ENCODE measurements around the gene DLX1. TPM values are rescaled to one million over a fixed set of nuclear protein-coding genes. Genes with fewer than 3 reads are reported as not detected.

Gene DLX1
- total and polyA plus RNA-seq, 9 of the 15 experiments (the other 6 are each of a cell fraction or from before 2014, with no cell fraction given): 1.9 to 26.2 (median 9.6) TPM

DNA sequence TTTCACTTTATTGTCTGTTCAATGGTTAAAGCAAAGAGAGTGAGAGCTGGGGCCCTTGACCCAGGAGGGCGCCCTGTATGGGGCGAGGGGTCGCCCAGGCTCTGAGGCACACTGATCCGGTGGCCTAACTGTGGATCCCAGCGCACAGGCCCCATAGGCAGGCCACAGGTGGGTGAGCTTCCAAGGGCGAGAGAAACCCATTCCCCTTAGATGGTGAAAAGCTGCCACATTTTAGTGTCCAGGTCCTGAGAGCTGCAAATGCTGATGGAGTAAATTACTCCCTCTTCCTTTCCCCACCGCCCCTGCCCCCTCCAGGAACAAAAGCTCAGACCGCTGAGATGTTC, 23.3 kb downstream of the DLX1 start:
- Histone ChIP-seq H3K4me1 (replicated peaks in 1 of 2; ENCODE audit: control insufficient read depth in 2 of 2, insufficient read depth in 2 of 2, low read length in 2 of 2) (peaks cover 1 to 32% of the 10 kb centered on the region in 2 experiments; a peak in 4 of 5 replicates), H3K9me3 (replicated peaks; ENCODE audit: control insufficient read depth, insufficient read depth, low read depth, low read length) (no peaks in the 10 kb centered on the region; the same call in 1 of the 2 replicates), H3K4me2 (ENCODE audit: insufficient read depth, low read length) (no peak overlapping the region), H3K9ac (ENCODE audit: insufficient read depth in 1 of 2, low read depth in 2 of 2, low read length in 2 of 2) (0 out of 4 replicates have a peak overlapping the region, but pooled peaks of 1 of the 2 experiments have one; percentile 24), H3K4me3 (no peak overlapping the region), H3K27ac (ENCODE audit: extremely low read depth, low read depth, low read length) (no peak overlapping the region), H3K36me3 (ENCODE audit: control insufficient read depth, insufficient read depth, low read length) (no peaks in the 10 kb centered on the region), H2AFZ (ENCODE audit: low read depth, low read length) (no peak overlapping the region), H3K9me1 (ENCODE audit: control insufficient read depth, insufficient read depth, low read length) (no peaks in the 10 kb centered on the region), H4K20me1 (replicated peaks; ENCODE audit: control insufficient read depth, insufficient read depth, low read length) (no peaks in the 10 kb centered on the region), H3K27me3 (ENCODE audit: control insufficient read depth in 2 of 2, insufficient read depth in 2 of 2, low read length in 2 of 2) (no peaks in the 10 kb centered on the region), H3K79me2 (ENCODE audit: control insufficient read depth, insufficient read depth, low read length) (no peaks in the 10 kb centered on the region)
- DNase-seq (ENCODE audit: extremely low read depth in 1 of 4, low spot score in 3 of 4) (no peak), FAIRE-seq (no peak), ATAC-seq (no peak)
- ChIA-PET POLR2A (interaction anchor here (0.6 kb wide), 1 partner anchor 708 kb away, joined by 3 read pairs; no protein-coding TSS in a partner anchor), CTCF (ENCODE audit: low intra/inter-chr PET ratio) (no interaction called here)
- BruUV-seq (replicated peaks): no TSS peak
- TF ChIP-seq SMARCA5 (IDR thresholded peaks at IDR 0.05) (no peak), IFI16 (CRISPR knock-in tag; IDR thresholded peaks at IDR 0.05) (no peak), ETV6 (IDR thresholded peaks at IDR 0.05; ENCODE audit: borderline replicate concordance in 1 of 2, low read depth in 2 of 2, low read length in 1 of 2) (no peak), ETV6 (CRISPR knock-in tag; IDR thresholded peaks at IDR 0.05; ENCODE audit: borderline replicate concordance) (no peak), L3MBTL2 (IDR thresholded peaks at IDR 0.05) (no peak), NUFIP1 (IDR thresholded peaks at IDR 0.05; ENCODE audit: partially characterized antibody) (no peak), TAF15 (IDR thresholded peaks at IDR 0.05; ENCODE audit: low read depth, low read length) (no peak), CEBPG (CRISPR knock-in tag; IDR thresholded peaks at IDR 0.05) (no peak), CEBPG (tag; conservative IDR thresholded peaks at IDR 0.05 in 1 of 2, IDR thresholded peaks at IDR 0.05 in 1 of 2) (no peak), MBD2 (IDR thresholded peaks at IDR 0.05; ENCODE audit: borderline replicate concordance, low read depth) (no peak), TOE1 (IDR thresholded peaks at IDR 0.05; ENCODE audit: borderline replicate concordance) (no peak), TOE1 (CRISPR knock-in tag; IDR thresholded peaks at IDR 0.05; ENCODE audit: borderline replicate concordance, low read depth) (no peak), STAG1 (CRISPR knock-in tag; IDR thresholded peaks at IDR 0.05; ENCODE audit: borderline replicate concordance) (no peak), HNRNPL (IDR thresholded peaks at IDR 0.05; ENCODE audit: low read depth, low read length) (no peak), XRCC5 (IDR thresholded peaks at IDR 0.05; ENCODE audit: low read depth, low read length) (no peak), RFX7 (CRISPR knock-in tag; IDR thresholded peaks at IDR 0.05) (no peak), STAT5A (IDR thresholded peaks at IDR 0.05; ENCODE audit: borderline replicate concordance, low read length) (no peak), SNIP1 (IDR thresholded peaks at IDR 0.05; ENCODE audit: low read depth) (no peak), MYC (IDR thresholded peaks at IDR 0.05; ENCODE audit: low read depth, low read length) (no peak), MYC (CRISPR knock-in tag; IDR thresholded peaks at IDR 0.05; ENCODE audit: borderline replicate concordance, low read depth) (no peak)
- TF ChIP-seq, protein P1, sequence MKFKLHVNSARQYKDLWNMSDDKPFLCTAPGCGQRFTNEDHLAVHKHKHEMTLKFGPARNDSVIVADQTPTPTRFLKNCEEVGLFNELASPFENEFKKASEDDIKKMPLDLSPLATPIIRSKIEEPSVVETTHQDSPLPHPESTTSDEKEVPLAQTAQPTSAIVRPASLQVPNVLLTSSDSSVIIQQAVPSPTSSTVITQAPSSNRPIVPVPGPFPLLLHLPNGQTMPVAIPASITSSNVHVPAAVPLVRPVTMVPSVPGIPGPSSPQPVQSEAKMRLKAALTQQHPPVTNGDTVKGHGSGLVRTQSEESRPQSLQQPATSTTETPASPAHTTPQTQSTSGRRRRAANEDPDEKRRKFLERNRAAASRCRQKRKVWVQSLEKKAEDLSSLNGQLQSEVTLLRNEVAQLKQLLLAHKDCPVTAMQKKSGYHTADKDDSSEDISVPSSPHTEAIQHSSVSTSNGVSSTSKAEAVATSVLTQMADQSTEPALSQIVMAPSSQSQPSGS (CRISPR knock-in tag; IDR thresholded peaks at IDR 0.05): no peak
- in situ Hi-C loops (cut with MboI): loop anchor here (5.0 to 25.0 kb wide), 4 partner anchors 291 to 1146 kb away; no protein-coding TSS in a partner anchor
- WGBS (ENCODE audit: insufficient coverage, low coverage, missing lambda C conversion rate): 57% methylated on average over 8 of the region's 8 CpGs
- intact Hi-C loops (cut with micrococcal nuclease): loop anchor here (10.0 kb wide), 1 partner anchor 184 kb away; the partner anchor contains the start of gene HAT1

Data from K562 (cell line).